Frontal cortex (tissue), 4 donors: ENCODE measurements around the gene C11orf65. TPM values are rescaled to one million over a fixed set of nuclear protein-coding genes. Genes with fewer than 3 reads are reported as not detected.

Experiments used
- DNase-seq, 2 donors: peaks; one replicate each; pipeline ENCODE4 v3.0.0; 2012; ENCODE audit warnings: low spot score in 2 of 2
- FAIRE-seq: peaks from 2 replicates; lab custom pipeline; 2012; peaks lifted over from hg19 to GRCh38; lab: Jason Lieb, UNC
- total RNA-seq: library from RNA; depleted of rRNA; stranded (reverse); fragments of >200 nt; gene quantifications from one replicate; pipeline ENCODE4 v1.2.3, GENCODE V29; 2014
- donor health status: control.
- donor health status: control.
- donor health status: control.

The C11orf65 gene
- 0.41 TPM for total RNA-seq

- FAIRE-seq (no peak), DNase-seq (peak; percentile 63 to 85)
Observed at GRCh38 chr11:108467091-108467823, at the start of gene C11orf65. Gene C11orf65, minus strand, starts transcription at chr11:108467529. Its CDS starts 5,970 bp downstream, at chr11:108461559.

- FAIRE-seq (no peak), DNase-seq (no peak)
Observed at GRCh38 chr11:108516125-108516524, 48.8 kb upstream of the C11orf65 start.

GRCh38 chr11:108512708-108513107 is 45.4 kb upstream of the C11orf65 start:
- FAIRE-seq (no peak), DNase-seq (no peak)

- no peak for FAIRE-seq
- no peak for DNase-seq
Observed at GRCh38 chr11:108511851-108512474, 44.6 kb upstream of the C11orf65 start.

GRCh38 chr11:108508653-108509593 is 41.6 kb upstream of the C11orf65 start:
- no peak for FAIRE-seq
- DNase-seq, result no peak

- DNase-seq (no peak), FAIRE-seq (no peak)
Observed at GRCh38 chr11:108501396-108501795, 34.1 kb upstream of the C11orf65 start.

- DNase-seq, result no peak
- FAIRE-seq, result no peak
Observed at GRCh38 chr11:108500721-108501120, 33.4 kb upstream of the C11orf65 start.

GRCh38 chr11:108500169-108500568 is 32.8 kb upstream of the C11orf65 start:
- no peak for DNase-seq
- no peak for FAIRE-seq

GRCh38 chr11:108498816-108499408 is 31.6 kb upstream of the C11orf65 start:
- FAIRE-seq, result no peak
- DNase-seq, result no peak

GRCh38 chr11:108498046-108498815 is 30.9 kb upstream of the C11orf65 start, which contains the start of gene POGLUT3:
Gene POGLUT3, minus strand, starts transcription at chr11:108498384. Its CDS starts 18 bp downstream, at chr11:108498366.
- DNase-seq, result peak; percentile 58 to 71
- FAIRE-seq, result no peak

- DNase-seq, result peak; percentile 69 to 86
- FAIRE-seq, result no peak
Observed at GRCh38 chr11:108497317-108498045, 30.2 kb upstream of the C11orf65 start.

- DNase-seq, result no peak
- no peak for FAIRE-seq
Observed at GRCh38 chr11:108496643-108497256, 29.4 kb upstream of the C11orf65 start.

GRCh38 chr11:108495326-108495725 is 28.0 kb upstream of the C11orf65 start:
- FAIRE-seq, result no peak
- DNase-seq, result no peak

GRCh38 chr11:108494182-108494581 is 26.9 kb upstream of the C11orf65 start:
- DNase-seq (no peak), FAIRE-seq (no peak)

- DNase-seq (no peak), FAIRE-seq (no peak)
Observed at GRCh38 chr11:108491936-108492335, 24.6 kb upstream of the C11orf65 start.

- no peak for FAIRE-seq
- no peak for DNase-seq
Observed at GRCh38 chr11:108486828-108487227, 19.5 kb upstream of the C11orf65 start.

GRCh38 chr11:108486331-108486730 is 19.0 kb upstream of the C11orf65 start:
- FAIRE-seq (no peak), DNase-seq (no peak)

GRCh38 chr11:108483163-108483562 is 15.8 kb upstream of the C11orf65 start:
- no peak for FAIRE-seq
- DNase-seq, result no peak
